SK-N-SH treated with all-trans-retinoic acid at 6 μM for 48 hours (cell line): ENCODE data around the gene RNF44.

ENCODE experiments used
- ARNTL ChIP-seq: fragments of 450-650 bp; formaldehyde crosslinking; IDR thresholded peaks from 2 replicates; pipeline ENCODE4 v1.5.0; 2020; ENCODE audit warnings: low read depth, mild to moderate bottlenecking, moderate library complexity, borderline replicate concordance
- BACH2 ChIP-seq: fragments of 250-450 bp; sonication (Bioruptor Pico); IDR thresholded peaks from 2 replicates; pipeline ENCODE4 v1.9.0; 2021; ENCODE audit warnings: mild to moderate bottlenecking, borderline replicate concordance
- ESRRG ChIP-seq: fragments of 250-450 bp; sonication (Bioruptor Pico); IDR thresholded peaks from 2 replicates; pipeline ENCODE4 v1.6.1; 2021; ENCODE audit warnings: mild to moderate bottlenecking
- GLIS3 ChIP-seq: fragments of 250-450 bp; sonication (Bioruptor Pico); IDR thresholded peaks from 2 replicates; pipeline ENCODE4 v1.5.0; 2020; ENCODE audit warnings: mild to moderate bottlenecking, moderate library complexity
- RARB ChIP-seq: fragments of 250-450 bp; sonication (Bioruptor Pico); IDR thresholded peaks from 2 replicates; pipeline ENCODE4 v1.8.0; 2021; ENCODE audit warnings: mild to moderate bottlenecking, moderate library complexity
- SNAI2 ChIP-seq: fragments of 250-450 bp; sonication (Bioruptor Pico); IDR thresholded peaks from 2 replicates; pipeline ENCODE4 v1.5.0; 2020; ENCODE audit warnings: mild to moderate bottlenecking, moderate library complexity
- TCF4 ChIP-seq: fragments of 250-450 bp; sonication (Bioruptor Pico); IDR thresholded peaks from 2 replicates; pipeline ENCODE4 v1.8.0; 2021; ENCODE audit warnings: mild to moderate bottlenecking, moderate library complexity, borderline replicate concordance
- ZC3H10 ChIP-seq: fragments of 250-450 bp; sonication (Bioruptor Pico); IDR thresholded peaks from 2 replicates; pipeline ENCODE4 v1.5.1; 2021; ENCODE audit warnings: mild to moderate bottlenecking, moderate library complexity
- ZFP30 ChIP-seq: fragments of 450-650 bp; formaldehyde crosslinking; IDR thresholded peaks from 2 replicates; pipeline ENCODE4 v1.5.0; 2022; ENCODE audit warnings: mild to moderate bottlenecking, moderate library complexity
- TF ChIP-seq, protein P1 (sequence below): fragments of 250-450 bp; sonication (Bioruptor Pico); IDR thresholded peaks from 2 replicates; pipeline ENCODE4 v1.8.0; 2021; ENCODE audit warnings: low read depth, mild to moderate bottlenecking, moderate library complexity, borderline replicate concordance
- TF ChIP-seq, protein P2 (sequence below): fragments of 250-450 bp; sonication (Bioruptor Pico); IDR thresholded peaks from 2 replicates; pipeline ENCODE4 v1.5.1; 2021; ENCODE audit warnings: mild to moderate bottlenecking, moderate library complexity
- TF ChIP-seq, protein P3 (sequence below): fragments of 250-450 bp; sonication (Bioruptor Pico); IDR thresholded peaks from 2 replicates; pipeline ENCODE4 v1.8.0; 2020; ENCODE audit warnings: mild to moderate bottlenecking, moderate library complexity, borderline replicate concordance

DNA sequence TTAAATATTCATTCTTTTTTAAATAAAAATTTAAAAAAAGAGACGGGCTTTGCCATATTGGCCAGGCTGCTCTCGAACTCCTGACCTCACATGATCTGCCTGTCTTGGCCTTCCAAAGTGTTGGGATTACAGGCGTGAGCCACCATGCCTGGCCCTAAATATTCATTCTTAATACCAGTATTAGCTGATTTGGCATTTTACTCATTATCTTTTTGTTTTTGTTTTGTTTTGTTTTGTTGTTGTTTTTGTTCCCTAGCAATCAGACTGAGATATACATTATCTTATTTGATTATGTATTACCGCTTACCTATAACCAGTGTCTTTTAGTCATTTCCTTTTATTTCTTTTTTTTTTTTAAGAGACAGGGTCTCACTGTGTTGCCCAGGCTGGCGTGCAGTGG lies 37.9 kb downstream of the RNF44 start:
- no peak for TF ChIP-seq ARNTL (CRISPR knock-in tag)
- TF ChIP-seq SNAI2 (CRISPR knock-in tag), result no peak
- no peak for TF ChIP-seq ESRRG (CRISPR knock-in tag)
- TF ChIP-seq, protein P1, sequence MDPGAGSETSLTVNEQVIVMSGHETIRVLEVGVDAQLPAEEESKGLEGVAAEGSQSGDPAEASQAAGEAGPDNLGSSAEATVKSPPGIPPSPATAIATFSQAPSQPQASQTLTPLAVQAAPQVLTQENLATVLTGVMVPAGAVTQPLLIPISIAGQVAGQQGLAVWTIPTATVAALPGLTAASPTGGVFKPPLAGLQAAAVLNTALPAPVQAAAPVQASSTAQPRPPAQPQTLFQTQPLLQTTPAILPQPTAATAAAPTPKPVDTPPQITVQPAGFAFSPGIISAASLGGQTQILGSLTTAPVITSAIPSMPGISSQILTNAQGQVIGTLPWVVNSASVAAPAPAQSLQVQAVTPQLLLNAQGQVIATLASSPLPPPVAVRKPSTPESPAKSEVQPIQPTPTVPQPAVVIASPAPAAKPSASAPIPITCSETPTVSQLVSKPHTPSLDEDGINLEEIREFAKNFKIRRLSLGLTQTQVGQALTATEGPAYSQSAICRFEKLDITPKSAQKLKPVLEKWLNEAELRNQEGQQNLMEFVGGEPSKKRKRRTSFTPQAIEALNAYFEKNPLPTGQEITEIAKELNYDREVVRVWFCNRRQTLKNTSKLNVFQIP, result no peak
- no peak for TF ChIP-seq RARB (CRISPR knock-in tag)
- no peak for TF ChIP-seq ZFP30 (CRISPR knock-in tag)
- TF ChIP-seq TCF4 (CRISPR knock-in tag), result no peak
- no peak for TF ChIP-seq GLIS3 (CRISPR knock-in tag)
- TF ChIP-seq, protein P2, sequence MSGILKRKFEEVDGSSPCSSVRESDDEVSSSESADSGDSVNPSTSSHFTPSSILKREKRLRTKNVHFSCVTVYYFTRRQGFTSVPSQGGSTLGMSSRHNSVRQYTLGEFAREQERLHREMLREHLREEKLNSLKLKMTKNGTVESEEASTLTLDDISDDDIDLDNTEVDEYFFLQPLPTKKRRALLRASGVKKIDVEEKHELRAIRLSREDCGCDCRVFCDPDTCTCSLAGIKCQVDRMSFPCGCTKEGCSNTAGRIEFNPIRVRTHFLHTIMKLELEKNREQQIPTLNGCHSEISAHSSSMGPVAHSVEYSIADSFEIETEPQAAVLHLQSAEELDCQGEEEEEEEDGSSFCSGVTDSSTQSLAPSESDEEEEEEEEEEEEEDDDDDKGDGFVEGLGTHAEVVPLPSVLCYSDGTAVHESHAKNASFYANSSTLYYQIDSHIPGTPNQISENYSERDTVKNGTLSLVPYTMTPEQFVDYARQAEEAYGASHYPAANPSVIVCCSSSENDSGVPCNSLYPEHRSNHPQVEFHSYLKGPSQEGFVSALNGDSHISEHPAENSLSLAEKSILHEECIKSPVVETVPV (CRISPR knock-in tag), result no peak
- TF ChIP-seq, protein P3, sequence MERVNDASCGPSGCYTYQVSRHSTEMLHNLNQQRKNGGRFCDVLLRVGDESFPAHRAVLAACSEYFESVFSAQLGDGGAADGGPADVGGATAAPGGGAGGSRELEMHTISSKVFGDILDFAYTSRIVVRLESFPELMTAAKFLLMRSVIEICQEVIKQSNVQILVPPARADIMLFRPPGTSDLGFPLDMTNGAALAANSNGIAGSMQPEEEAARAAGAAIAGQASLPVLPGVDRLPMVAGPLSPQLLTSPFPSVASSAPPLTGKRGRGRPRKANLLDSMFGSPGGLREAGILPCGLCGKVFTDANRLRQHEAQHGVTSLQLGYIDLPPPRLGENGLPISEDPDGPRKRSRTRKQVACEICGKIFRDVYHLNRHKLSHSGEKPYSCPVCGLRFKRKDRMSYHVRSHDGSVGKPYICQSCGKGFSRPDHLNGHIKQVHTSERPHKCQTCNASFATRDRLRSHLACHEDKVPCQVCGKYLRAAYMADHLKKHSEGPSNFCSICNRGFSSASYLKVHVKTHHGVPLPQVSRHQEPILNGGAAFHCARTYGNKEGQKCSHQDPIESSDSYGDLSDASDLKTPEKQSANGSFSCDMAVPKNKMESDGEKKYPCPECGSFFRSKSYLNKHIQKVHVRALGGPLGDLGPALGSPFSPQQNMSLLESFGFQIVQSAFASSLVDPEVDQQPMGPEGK (CRISPR knock-in tag), result no peak
- no peak for TF ChIP-seq ZC3H10 (CRISPR knock-in tag)
- TF ChIP-seq BACH2 (CRISPR knock-in tag), result no peak
